ENCODE measurements around the gene IL33.

Gene IL33

GRCh38 chr9:6218099-6218502, 2.5 kb downstream of the IL33 start:
- DNase-seq: no peak

- no peak for DNase-seq
Observed at GRCh38 chr9:6219040-6219439, 3.4 kb downstream of the IL33 start.

- DNase-seq: no peak
Observed at GRCh38 chr9:6219981-6220380, 4.4 kb downstream of the IL33 start.

- no peak for DNase-seq
Observed at GRCh38 chr9:6224393-6225154, 9.0 kb downstream of the IL33 start.

- DNase-seq: no peak
Observed at GRCh38 chr9:6226696-6227095, 11.1 kb downstream of the IL33 start.

GRCh38 chr9:6229186-6229585, 13.6 kb downstream of the IL33 start:
- DNase-seq: no peak

- DNase-seq: peak; percentile 91
Observed at GRCh38 chr9:6229619-6230018, 14.0 kb downstream of the IL33 start.

- DNase-seq: no peak
Observed at GRCh38 chr9:6230037-6230780, 14.6 kb downstream of the IL33 start.

- no peak for DNase-seq
Observed at GRCh38 chr9:6232336-6232945, 16.8 kb downstream of the IL33 start.

GRCh38 chr9:6234014-6234413, 18.4 kb downstream of the IL33 start:
- no peak for DNase-seq

- DNase-seq: no peak
Observed at GRCh38 chr9:6237267-6237666, 21.7 kb downstream of the IL33 start.

- DNase-seq: no peak
Observed at GRCh38 chr9:6239048-6239461, 23.4 kb downstream of the IL33 start.

GRCh38 chr9:6239694-6240093, 24.1 kb downstream of the IL33 start:
- DNase-seq: no peak

- no peak for DNase-seq
Observed at GRCh38 chr9:6243746-6244145, 28.1 kb downstream of the IL33 start.

- no peak for DNase-seq
Observed at GRCh38 chr9:6247266-6247665, 31.7 kb downstream of the IL33 start.

- no peak for DNase-seq
Observed at GRCh38 chr9:6268826-6269397, 53.3 kb downstream of the IL33 start.

- no peak for DNase-seq
Observed at GRCh38 chr9:6270896-6271295, 55.3 kb downstream of the IL33 start.

- no peak for DNase-seq
Observed at GRCh38 chr9:6271508-6272228, 56.1 kb downstream of the IL33 start.

GRCh38 chr9:6272229-6272598, 56.6 kb downstream of the IL33 start:
- DNase-seq: no peak

GRCh38 chr9:6277417-6277816, 61.8 kb downstream of the IL33 start:
- DNase-seq: no peak

- no peak for DNase-seq
Observed at GRCh38 chr9:6301858-6302257, 86.3 kb downstream of the IL33 start.

GRCh38 chr9:6302417-6302816, 86.8 kb downstream of the IL33 start:
- no peak for DNase-seq

GRCh38 chr9:6304232-6304631, 88.6 kb downstream of the IL33 start:
- DNase-seq: no peak
